Measurements from ENCODE around the gene UNC45A. TPM values are rescaled to one million over a fixed set of nuclear protein-coding genes. Genes with fewer than 3 reads are reported as not detected.

The UNC45A gene
- total RNA-seq, 2 donors from 2014 or later = 42.8 to 85.0 TPM

- WGBS, 2 donors = 80 to 92% methylated on average over 7 to 8 of the region's 8 CpGs
- intact Hi-C loops (cut with DNase I) = no loop called here
- no peak for DNase-seq
Measured at GRCh38 chr15:90946941-90947576, 12.0 kb downstream of the UNC45A start.

GRCh38 chr15:90947577-90948357 is 12.7 kb downstream of the UNC45A start:
- 91 to 97% methylated on average over 14 to 17 of the region's 18 CpGs for WGBS, 2 donors
- ATAC-seq = no peak
- no peaks in the 10 kb centered on the region for H3K9me3 ChIP-seq
- no peak overlapping the region for H3K4me3 ChIP-seq
- no peak for DNase-seq
- intact Hi-C loops (cut with DNase I) = no loop called here
- H3K4me1 ChIP-seq = no peaks in the 10 kb centered on the region
- H3K36me3 ChIP-seq (replicated peaks in 1 of 2; ENCODE audit: insufficient read depth in 1 of 2, low read depth in 2 of 2) = peaks cover 17 to 43% of the 10 kb centered on the region in 2 donors
- no peak overlapping the region for H3K27ac ChIP-seq
- H3K27me3 ChIP-seq = no peaks in the 10 kb centered on the region
- TF ChIP-seq CTCF (IDR thresholded peaks at IDR 0.05) (no peak), POLR2A (IDR thresholded peaks at IDR 0.05) (no peak)

More at GRCh38 chr15:90946941-90947576, 12.0 kb downstream of the UNC45A start:
- ATAC-seq = no peak
- H3K27ac ChIP-seq = no peak overlapping the region
- no peak overlapping the region for H3K4me3 ChIP-seq
- peaks cover 17 to 40% of the 10 kb centered on the region in 2 donors for H3K36me3 ChIP-seq (replicated peaks in 1 of 2; ENCODE audit: insufficient read depth in 1 of 2, low read depth in 2 of 2)
- no peaks in the 10 kb centered on the region for H3K27me3 ChIP-seq
- H3K9me3 ChIP-seq = no peaks in the 10 kb centered on the region
- no peak for TF ChIP-seq POLR2A (IDR thresholded peaks at IDR 0.05)
- TF ChIP-seq CTCF (IDR thresholded peaks at IDR 0.05) = no peak
- H3K4me1 ChIP-seq = no peaks in the 10 kb centered on the region

GRCh38 chr15:90948506-90948905 is 13.4 kb downstream of the UNC45A start:
- intact Hi-C loops (cut with DNase I) = no loop called here
- Histone ChIP-seq H3K27ac (no peak overlapping the region), H3K36me3 (replicated peaks in 1 of 2; ENCODE audit: insufficient read depth in 1 of 2, low read depth in 2 of 2) (peaks cover 17 to 45% of the 10 kb centered on the region in 2 donors), H3K4me3 (no peak overlapping the region), H3K4me1 (no peaks in the 10 kb centered on the region), H3K27me3 (no peaks in the 10 kb centered on the region), H3K9me3 (no peaks in the 10 kb centered on the region)
- no peak for ATAC-seq
- DNase-seq = no peak
- TF ChIP-seq POLR2A (IDR thresholded peaks at IDR 0.05) (no peak), CTCF (IDR thresholded peaks at IDR 0.05) (no peak)
- 95 to 98% methylated on average over 8 of the region's 8 CpGs for WGBS, 2 donors

- TF ChIP-seq POLR2A (IDR thresholded peaks at IDR 0.05) (no peak), CTCF (IDR thresholded peaks at IDR 0.05) (no peak)
- ATAC-seq = no peak
- WGBS, 2 donors = 91% methylated on average over 20 of the region's 23 CpGs; no CpG with 5 or more reads in 1 of the 2 donors
- Histone ChIP-seq H3K36me3 (replicated peaks in 1 of 2; ENCODE audit: insufficient read depth in 1 of 2, low read depth in 2 of 2) (peaks cover 12 to 35% of the 10 kb centered on the region in 2 donors), H3K4me3 (no peak overlapping the region), H3K4me1 (peaks cover 5% of the 10 kb centered on the region), H3K27ac (no peak overlapping the region), H3K27me3 (no peaks in the 10 kb centered on the region), H3K9me3 (no peaks in the 10 kb centered on the region)
- intact Hi-C loops (cut with DNase I) = loop anchor here (5.0 kb wide), 1 partner anchor 92 kb away; no protein-coding TSS in a partner anchor
- no peak for DNase-seq
Measured at GRCh38 chr15:90949979-90950675, 15.0 kb downstream of the UNC45A start.
